Endothelial cell of hepatic sinusoid (primary cell): ENCODE measurements around the gene TRPC5OS.

Experiments used
- in situ Hi-C: cut with HindIII; loops from 2 replicates; pipeline ENCODE4 v1.10.0; 2017; ENCODE audit warnings: low sequenced_read_pairs

The TRPC5OS gene

DNA sequence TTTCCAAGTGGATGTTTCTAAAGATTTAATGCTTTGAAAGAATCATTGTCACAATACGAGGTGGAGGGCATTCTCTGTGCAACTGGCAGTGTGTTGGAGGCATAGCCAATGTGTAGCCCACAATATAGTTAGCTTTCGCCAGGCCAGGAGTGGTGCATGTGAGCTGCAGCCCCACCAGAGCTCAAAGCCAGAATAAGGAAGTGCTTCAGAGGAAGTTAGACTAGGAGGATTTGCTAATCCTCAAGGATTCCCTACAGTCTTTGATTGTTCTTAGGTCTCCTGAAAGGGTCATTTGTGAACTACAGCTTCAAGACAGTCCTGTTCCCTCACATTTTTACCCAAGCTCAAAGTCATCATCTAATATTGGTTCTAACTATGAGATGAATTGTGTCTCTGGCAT is 16.4 kb downstream of the TRPC5OS start:
- in situ Hi-C loops: no loop called here

DNA sequence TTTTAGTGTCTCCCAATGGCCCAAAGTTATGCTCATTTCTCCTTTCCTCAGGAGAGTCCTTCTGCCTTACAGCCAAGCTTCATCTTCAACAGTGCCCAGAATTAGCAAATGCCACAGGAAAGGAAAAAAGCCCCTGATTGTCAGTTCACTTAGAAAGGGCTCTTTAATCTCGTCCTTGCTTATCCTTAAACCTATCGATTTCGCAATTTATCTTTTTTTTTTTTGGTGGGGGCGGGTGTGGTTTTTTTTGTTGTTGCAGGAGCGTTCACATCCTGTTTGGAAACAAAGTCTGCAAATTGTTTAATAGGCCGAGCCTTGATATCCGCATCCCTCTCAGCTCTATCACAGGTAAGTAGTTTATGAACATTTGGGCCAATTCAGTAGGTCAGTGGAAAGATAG is 20.2 kb downstream of the TRPC5OS start:
- in situ Hi-C loops: no loop called here

DNA sequence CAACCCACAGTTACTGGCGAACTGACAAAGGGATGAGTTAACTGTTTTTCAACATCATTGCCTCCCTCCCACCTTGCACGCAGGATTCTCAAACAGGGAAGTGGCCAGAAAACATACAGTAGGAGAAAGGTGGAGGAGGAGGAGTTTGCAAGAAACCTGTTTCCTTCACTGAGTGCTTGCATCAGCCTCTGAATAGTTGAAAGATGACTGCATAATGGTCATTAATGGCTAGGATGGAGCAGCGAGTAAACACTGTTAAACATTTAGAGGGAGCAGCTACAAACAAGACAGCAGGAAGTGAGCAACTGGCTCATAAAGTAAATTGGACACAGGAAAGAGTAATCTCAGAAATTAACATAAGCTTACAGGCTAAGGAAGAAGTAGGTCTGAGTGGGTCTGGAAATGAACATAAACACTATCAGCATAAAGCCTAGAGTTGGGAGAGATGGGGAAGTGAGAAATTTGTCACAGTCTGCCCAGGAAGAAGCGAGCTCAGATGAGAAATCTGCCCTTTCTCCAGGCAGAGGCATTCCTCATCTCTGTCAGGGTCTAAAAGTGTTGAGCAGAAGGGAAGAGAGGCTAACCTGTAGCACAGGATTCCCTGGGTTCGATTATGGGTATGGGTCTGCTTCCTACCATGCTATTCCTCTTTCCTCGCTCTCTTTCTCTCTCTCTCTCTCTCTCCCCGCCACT is 38.6 kb downstream of the TRPC5OS start:
- in situ Hi-C loops: no loop called here

DNA sequence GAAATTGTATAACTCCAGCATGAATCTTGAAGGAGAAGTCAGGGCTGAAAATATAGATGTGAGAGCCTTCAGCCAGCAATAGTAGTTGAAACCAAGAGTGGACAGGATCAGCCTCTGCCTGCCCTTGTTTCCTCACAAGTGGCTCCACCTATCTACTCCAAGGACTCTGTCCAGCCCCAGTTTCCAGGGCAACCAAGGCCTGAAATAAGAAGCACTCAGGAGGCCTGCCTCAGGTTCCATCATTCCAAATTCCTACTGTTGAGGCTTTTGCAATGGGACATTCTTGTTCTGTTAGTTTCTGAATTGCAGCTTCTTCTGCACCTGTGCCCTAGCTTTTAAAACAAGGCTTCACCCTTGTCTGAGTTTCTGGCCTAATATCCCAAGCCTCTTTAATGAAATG is 41.6 kb downstream of the TRPC5OS start:
- in situ Hi-C loops: no loop called here

DNA sequence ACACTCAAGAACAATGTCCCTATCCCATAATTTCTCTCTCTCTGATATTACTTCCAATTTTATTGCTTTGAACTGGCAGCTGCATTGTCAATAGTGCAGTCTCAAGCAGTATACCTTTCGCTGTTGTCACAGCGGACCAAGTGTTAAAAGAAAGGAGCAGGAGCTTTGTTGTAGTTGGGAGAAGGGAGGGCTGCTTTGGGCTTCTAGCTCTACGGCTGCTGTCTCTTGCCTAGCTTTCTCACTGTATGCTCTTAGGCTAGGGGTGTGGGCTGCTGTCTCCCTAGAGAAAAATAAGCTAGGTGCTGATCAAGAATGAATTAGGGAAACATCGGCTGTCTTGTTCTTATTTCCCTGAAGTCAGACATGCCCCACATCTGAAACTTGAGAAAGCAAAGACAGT is 52.5 kb downstream of the TRPC5OS start:
- in situ Hi-C loops: no loop called here
